ENCODE measurements around the gene FAM13A.

The FAM13A gene

DNA sequence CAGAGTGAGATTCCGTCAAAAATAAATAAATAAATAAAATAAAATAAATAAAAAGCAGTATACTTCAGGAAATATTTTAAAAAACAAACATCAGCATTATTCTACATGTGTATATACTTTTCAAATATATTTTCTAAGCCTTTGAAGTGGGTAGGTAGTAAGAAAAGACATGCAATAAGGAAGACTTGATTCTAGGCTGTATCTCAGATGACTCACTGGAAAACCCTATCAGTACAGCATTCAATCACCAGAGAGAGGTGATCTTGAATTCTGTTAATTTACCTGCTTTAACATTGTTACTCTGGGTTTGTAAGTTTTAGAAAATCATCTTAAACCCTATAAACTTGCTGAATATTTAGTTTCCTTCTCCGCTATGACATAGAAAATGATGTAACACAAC, 252.8 kb downstream of the FAM13A start:
- TF ChIP-seq, protein P1, sequence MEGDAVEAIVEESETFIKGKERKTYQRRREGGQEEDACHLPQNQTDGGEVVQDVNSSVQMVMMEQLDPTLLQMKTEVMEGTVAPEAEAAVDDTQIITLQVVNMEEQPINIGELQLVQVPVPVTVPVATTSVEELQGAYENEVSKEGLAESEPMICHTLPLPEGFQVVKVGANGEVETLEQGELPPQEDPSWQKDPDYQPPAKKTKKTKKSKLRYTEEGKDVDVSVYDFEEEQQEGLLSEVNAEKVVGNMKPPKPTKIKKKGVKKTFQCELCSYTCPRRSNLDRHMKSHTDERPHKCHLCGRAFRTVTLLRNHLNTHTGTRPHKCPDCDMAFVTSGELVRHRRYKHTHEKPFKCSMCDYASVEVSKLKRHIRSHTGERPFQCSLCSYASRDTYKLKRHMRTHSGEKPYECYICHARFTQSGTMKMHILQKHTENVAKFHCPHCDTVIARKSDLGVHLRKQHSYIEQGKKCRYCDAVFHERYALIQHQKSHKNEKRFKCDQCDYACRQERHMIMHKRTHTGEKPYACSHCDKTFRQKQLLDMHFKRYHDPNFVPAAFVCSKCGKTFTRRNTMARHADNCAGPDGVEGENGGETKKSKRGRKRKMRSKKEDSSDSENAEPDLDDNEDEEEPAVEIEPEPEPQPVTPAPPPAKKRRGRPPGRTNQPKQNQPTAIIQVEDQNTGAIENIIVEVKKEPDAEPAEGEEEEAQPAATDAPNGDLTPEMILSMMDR (IDR thresholded peaks at IDR 0.05; ENCODE audit: low read depth, low read length): no peak
- no peak overlapping the region for H3K4me3 ChIP-seq (ENCODE audit: low read depth, low read length)

DNA sequence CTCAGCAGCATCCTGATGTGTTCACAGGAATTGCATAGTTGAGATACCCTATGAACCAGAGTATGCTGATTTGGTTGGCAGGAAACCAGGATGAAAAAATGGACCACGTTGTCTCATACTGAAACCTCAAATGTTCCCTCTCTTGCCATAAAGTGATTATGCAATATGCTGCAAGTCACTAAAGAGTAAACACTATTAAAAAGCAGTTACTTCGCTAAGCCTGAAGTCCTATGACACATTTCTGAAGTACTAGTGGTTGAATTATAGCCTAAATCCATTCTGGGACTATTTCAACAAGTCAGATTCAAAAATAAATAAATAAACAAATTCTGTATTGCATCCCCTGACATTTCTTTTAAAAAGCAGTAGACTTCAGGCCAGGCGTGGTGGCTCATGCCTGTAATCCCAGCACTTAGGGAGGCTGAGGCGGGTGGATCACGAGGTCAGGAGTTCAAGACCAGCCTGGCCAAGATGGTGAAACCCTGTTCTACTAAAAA, 253.3 kb downstream of the FAM13A start:
- no peak overlapping the region for H3K4me3 ChIP-seq (ENCODE audit: low read depth, low read length)
- TF ChIP-seq, protein P1 (IDR thresholded peaks at IDR 0.05; ENCODE audit: low read depth, low read length): no peak

DNA sequence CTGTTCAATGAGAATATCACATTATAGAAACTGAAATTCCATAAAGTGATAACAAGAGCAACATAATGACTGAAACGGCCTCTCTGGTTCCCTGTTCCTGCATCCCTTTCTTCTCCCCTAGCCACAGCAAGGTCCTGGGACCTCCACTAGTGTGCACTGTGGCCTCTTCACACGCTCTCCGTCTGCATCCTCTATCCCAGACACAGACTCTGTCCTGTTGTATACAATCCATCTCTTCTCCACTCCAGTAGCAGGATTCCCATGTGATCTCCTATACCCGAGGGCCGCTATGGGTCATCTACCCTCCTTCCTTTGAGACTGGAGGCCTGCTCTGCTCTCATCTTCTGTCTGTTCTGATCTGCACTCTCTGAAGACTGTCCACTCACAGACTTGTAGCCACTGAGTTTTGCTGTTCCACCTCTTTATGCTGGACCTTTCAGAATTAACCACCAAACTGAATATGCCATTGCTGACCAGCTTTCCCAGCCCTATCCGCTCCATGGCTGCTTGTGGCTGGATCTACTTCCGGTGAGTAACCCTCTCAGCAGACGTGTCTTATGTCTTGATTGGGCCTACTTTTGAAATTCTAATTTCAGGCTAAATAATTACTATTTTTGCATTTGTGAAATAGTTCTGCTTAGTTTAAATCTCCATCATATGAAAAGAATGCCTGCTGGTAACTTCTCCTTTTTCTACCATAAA, 254.2 kb downstream of the FAM13A start:
- no peak overlapping the region for H3K4me3 ChIP-seq (ENCODE audit: low read depth, low read length)
- TF ChIP-seq, protein P1 (IDR thresholded peaks at IDR 0.05; ENCODE audit: low read depth, low read length): no peak

DNA sequence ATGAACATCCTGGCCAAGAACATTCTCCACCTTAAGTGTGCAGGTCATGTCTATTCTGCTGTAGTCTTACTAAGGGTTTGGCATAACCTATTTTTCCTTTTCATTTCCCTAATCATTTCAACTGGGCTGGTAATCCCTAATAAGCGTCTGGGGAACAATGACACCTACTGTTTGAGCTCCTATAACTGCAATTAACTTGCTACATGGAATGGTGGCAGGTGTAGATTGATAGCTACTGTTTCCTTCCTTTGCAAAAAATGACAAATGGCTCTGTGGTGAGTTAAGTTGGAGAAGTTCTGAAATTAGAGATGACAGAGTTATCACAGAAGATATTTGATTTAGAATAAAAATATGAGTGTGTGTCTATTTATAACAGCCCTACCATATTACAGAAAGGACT, 254.8 kb downstream of the FAM13A start:
- no peak overlapping the region for H3K4me3 ChIP-seq (ENCODE audit: low read depth, low read length)
- TF ChIP-seq, protein P1 (IDR thresholded peaks at IDR 0.05; ENCODE audit: low read depth, low read length): no peak

DNA sequence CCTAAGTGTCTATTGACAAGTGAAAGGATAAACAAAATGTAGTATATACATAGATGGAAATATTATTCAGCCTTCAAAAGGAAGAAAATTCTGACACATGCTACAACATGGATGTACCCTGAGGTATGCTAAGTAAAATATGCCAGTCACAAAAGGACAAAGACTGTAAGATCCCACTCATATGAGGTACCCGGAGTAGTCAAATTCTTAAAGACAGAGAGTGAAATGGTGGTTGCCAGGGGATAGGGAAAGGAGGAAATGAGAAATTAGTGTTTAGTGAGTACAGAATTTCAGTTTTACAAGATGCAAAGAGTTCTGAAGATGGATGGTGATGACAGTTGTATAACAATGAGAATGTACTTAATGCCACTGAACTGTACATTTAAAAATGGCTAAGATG, 257.1 kb downstream of the FAM13A start:
- no peak overlapping the region for H3K4me3 ChIP-seq (ENCODE audit: low read depth, low read length)
- TF ChIP-seq, protein P1 (IDR thresholded peaks at IDR 0.05; ENCODE audit: low read depth, low read length): no peak

- no peak overlapping the region for H3K4me3 ChIP-seq (ENCODE audit: low read depth, low read length)
- TF ChIP-seq, protein P1 (IDR thresholded peaks at IDR 0.05; ENCODE audit: low read depth, low read length): no peak
These were observed 259.3 kb downstream of the FAM13A start for GRCh38 chr4:88797725-88798124.

GRCh38 chr4:88796545-88796944, 260.4 kb downstream of the FAM13A start:
- H3K4me3 ChIP-seq (ENCODE audit: low read depth, low read length): no peak overlapping the region
- TF ChIP-seq, protein P1 (IDR thresholded peaks at IDR 0.05; ENCODE audit: low read depth, low read length): no peak
